ENCODE data around the gene MEGF10.

DNA sequence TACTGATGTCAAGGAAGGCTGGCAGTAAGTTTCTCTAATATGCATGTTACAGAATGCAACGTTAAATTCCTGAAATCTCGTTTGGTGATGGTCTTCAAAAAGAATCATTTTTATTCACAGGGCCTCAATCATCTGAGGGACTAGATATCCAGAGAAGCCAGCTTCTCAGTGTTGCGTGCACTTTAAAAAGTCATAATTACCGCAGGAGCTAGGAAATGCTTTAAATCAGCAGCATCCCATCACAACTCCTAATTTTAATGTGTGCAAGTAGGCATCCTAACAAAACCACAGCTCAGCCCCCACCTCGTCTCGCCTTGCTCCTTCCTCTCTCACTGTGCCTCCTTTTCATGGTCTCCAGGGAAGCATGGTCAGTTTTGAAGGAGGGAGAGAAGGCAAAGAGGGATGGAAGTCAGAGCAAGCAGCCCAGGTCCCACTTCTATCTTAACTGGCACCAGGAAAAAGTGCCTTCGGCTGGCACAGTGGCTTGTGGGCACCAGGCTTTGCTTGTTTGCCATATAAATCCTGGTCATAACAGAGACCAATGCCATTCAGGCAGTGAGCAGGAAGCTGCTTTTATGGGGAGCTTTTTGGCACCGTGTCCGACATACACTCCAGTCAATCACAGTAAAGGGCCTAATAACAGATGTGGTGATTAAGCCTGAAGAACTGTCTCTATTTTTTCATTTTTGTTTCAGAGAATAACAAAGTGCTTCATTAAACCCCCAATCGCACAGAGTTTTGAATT lies 21.4 kb downstream of the MEGF10 start:
- TF ChIP-seq FOXA1 (IDR thresholded peaks at IDR 0.05), result no peak
- no peak for TF ChIP-seq FOXM1 (IDR thresholded peaks at IDR 0.05; ENCODE audit: borderline replicate concordance)
- no peak for TF ChIP-seq SP1 (IDR thresholded peaks at IDR 0.05)

All from HEK293T (cell line).